Measurements from ENCODE around the gene CAPN13.

The CAPN13 gene

DNA sequence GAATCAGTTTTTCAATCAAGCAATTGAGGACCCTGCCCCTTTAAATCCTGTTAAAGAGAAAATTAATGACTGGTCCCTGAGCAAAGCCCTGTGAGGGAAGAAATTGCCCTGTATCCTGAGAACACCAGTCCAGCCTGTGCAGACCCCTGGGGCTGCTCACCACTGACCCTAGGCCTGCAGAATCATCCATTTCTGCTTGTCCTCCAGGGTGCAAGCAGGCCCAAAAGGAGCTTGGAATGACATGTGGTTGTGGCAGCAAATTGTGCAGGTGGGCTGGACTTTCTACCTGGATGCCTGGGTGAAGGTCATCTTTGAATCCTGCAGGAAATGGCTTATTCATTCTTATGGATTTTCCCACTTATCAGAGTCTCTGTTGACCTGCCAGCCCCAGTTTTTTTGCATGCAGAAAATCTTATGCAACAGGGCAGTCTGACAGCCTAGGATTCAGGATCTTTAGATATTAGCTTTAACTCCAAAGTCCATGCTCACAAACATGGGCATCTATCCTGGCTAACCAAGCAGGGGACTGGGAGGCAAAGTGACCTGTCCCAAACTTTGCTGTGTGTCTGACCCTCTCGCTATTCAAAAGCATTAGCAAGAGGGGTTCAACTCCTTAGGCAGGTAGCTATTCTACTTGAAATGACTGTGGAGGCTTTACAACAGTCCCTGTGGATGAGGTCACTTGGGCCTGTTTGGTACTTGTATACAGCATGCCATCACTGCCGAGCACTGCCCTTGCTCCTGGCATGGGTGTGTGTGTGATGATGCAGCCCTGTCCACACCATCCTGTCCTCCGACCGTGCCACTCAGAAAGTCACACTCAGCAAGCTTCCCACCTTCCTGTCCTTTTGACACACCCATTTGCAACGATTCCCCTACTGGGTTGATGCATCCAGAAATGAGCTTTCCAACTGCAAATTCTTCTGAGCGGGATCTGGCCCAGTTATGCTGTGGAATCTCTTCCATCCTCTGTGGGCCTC lies 85.3 kb downstream of the CAPN13 start:
- DNase-seq = no peak

DNA sequence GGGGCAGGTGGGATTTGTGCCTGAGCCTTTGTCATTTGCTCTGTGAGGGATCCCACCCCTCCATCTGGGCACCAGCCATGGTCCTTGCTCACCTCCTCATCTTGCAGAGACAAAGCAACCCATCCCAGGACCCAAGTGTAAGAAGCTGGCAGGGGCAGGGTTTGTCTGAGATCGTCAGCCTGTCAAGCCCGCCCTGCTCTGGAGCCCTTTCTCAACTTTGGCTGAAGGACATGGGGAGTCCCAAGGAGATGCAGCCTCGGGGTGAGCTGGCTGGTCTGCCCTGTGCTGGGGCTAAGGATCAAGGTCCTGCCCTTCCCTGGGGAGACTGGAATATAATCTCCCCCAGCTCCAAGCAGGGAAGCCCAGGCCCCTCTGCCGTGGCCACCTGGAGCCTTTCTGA lies 86.0 kb downstream of the CAPN13 start:
- no peak for DNase-seq

DNA sequence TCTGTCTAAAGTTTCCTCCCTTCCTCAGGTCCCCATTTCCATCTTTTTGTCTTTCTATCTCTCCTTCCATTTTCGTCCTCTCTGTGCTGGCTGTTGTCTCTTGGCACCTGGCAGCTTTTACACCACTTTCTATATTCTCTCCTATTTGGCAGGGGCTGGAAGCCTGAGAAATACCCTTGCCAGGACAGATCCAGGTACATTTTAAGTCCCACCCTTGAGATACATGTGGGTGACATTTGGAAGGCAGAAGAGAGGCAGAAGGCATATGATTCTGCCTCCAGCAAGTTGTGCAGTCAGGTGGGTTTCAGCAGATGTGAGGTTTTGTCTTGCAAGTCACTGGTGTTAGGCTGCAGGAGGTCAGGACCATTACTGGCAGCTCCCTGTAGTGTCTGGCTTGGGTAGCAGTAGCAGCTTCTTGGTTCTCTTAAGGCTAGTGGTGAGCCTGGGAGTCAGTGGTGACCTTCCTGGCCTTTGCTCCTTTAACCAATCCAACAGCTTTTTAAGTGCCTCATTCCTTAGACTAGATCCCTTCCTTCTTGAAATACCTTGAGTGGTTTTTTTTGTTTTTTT lies 90.1 kb downstream of the CAPN13 start:
- DNase-seq = no peak

DNA sequence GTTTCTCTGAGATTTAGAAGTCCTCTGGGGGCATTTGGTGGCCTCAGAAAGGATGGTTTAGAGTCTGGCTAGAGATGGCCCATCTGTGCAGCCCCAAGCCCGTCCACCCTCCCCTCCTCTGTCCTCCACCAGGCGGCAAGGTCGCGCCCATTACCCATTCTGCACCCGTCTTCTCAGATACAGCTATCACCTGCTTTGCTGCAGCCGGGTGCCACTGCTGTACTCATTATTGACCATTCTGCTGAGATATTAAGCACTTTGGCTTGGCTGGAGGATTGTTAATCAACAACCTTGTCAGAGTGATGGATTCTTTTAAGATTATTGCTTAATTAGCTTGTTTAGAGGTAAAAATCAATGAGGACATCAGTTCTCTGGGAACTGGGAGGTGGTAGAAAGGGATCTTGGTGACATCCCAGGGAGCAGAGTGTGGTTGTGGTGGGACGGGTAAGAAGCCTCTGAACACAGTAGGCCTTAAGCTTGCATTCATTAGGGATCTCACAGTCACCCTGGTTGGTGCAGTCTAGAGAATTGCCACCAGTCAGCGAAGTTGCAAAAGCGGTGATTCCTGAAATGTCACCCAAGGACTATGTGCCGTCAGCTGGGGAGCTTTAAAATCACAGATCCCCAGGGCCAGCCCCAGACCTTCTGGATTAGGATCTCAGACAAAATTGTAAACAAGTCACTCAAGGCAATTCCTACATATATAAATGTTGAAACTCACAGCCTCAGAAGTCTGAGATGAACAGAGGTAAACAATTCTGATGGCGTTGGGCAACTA lies 90.9 kb downstream of the CAPN13 start:
- DNase-seq = no peak

DNA sequence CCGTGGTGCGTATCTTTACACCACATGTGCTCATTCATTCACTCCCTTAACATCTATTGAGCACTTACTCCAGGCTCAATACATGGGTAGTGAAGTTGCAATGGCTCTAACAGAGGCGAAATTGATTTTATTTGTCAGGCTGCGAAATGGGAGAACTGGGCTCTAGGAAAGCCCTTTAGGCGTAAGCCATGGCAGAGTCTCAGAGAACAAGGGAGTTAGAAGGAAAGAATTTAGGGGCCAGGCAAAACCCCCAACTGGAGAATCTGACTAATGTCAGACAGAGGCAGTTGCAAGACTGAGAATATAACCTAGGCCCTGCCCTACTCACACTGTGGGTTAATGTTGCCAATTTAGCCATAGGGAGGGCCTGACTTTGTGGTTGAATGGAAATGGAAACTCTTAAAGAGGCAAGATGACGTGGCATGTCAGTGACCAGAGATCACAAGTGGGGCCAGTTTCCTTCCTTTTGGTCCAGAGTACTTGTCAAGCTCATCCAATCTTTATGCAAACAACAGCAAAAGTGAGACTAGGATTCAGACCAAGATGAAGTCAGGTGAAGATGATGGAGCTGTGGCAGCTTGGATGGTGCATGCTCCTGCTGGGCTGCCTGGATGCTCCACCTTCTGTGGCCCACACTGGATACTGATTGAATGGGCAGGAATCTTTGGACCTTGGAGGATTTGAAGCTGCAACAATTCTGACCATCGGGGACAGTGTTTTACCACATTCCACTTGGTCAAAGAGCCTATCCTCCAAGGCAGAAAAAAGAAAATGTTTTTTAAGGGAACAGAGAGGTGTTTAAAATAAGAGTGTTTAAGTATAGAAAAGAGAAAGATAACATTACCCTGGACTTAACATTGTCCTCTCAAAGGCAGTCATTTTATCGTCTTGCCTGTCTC lies 92.2 kb downstream of the CAPN13 start:
- DNase-seq = no peak

DNA sequence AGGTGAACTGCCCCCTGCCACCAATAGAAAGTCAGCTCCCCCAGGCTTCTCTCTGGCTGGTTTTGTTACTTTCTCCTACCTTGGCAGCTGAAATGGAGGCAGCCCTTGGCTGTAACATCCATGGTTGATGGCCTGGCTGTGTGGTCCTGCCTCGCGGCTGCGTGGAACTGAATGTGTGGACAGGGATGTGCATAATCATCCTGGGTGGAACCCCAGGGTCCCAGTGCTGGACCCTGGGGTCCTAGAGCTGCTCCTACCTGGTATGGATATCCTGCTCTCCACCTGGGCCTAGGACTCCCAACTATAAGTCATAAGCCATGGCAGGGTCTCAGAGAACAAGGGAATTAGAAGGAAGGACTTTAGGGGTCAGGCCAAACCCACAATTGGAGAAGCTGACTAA lies 93.5 kb downstream of the CAPN13 start:
- DNase-seq = no peak

DNA sequence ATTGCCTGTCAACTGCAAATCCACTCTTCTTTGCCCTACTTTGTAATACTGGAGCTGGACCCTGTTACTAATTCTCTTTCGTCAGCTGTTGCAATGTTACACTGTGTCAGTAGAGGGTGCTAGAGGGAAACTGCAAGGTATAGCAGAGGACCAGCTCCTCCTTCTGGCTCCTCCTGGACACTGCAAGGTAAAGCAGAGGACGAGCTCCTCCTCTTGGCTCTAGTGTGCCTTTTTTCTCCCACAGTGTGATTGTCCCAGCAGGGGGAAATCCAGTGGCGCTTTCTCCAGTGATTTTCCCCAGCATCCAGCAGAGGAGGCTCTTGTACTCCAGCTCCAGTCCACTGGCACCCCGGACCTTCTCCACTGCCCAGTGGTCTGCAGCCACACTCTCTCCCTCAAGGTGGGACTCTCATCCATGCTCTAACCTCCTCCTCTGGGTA lies 95.6 kb downstream of the CAPN13 start:
- peak; percentile 90 for DNase-seq

DNA sequence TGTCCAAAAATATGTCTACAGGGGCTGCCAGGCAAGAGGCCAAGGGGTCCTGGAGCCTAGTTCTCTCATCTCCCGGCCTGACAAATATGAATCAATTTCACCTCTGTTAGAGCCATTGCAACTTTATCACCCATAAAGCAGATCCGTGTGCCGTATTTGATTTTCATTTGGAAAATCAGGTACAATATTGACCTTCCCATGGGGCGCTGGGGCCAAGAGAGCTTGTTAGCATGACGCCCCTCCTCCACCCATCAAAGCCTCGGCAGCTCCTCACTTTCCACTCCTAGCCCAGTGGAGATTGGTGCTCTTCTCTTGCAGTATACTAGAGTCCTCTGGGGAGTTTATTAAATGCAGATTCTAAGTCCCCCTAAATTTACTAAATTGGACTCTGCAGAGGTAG lies 96.8 kb downstream of the CAPN13 start:
- no peak for DNase-seq

DNA sequence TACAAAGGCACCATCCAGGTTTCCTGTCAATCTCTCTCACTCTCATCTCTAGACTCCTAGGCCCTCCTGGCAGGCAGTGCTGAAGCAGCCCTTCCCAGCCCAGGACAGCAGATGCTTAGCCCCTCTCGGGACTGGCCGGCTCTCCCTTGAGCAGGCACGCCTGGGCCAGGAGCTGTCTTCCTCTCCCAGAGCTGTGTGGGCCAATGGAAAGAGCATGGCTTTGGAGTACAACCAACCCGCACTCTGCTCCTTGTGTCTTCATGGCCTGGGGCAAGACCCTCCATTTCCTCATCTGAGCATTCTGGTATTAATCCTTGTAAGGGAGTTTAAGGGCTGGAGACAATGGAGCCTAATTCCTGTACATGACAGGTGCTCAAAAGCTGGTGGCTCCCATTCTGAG lies 97.2 kb downstream of the CAPN13 start:
- DNase-seq = no peak

DNA sequence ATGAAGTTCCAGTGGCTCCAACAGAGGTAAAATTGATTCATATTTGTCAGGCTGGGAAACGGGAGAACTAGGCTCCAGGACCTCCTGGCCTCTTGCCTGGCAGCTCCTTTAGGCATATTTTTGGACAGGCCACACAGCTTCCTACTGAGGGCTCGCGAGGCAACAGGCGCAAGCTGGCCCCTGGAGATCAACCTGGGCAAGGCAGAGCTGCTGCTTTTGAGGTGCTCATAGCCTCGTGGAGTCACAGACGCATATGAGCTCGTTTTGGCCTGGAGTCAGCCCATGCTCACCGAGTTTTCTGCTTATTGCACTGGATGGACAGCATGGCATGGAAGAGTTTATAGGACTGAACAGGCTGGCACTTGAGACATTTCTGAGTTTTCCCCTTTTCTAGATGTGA lies 97.7 kb downstream of the CAPN13 start:
- no peak for DNase-seq

DNA sequence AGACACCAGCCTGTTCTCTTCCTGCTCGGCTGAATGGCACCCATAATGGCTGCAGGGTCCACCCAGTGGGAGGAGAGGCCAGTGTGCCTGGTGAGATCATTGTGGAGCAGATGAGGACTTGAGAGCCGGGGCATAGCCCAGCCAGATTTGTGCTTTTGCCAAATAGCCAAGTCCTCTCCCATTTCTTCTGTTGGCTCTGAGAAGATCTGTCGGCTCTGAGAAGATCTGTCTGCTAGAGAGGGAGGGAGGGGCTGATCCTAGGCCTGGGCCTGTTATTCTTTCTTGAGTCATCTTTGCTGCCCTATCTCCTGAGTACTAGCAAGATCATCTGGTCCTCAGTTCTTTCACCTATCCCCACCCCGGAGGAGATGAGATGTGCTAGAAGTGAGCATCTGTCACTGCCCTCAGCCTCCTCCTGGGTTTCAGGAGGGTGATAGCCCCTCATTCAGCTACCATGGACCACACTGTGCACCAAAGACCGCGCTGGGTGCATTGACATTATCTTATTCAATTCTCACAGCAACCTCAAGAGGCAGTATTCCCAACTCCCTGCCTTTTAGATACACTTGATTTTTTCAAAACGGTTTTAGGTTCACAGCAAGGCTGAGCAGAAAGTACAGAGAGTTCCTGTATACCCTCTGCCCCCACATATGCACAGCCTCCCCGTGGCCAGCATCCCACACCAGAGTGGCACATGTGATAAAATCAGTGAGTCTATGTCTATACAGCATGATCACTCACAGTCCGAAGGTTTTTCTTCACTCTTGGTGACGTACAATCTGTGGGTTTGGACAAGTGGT lies 98.6 kb downstream of the CAPN13 start:
- peak; percentile 28 for DNase-seq

DNA sequence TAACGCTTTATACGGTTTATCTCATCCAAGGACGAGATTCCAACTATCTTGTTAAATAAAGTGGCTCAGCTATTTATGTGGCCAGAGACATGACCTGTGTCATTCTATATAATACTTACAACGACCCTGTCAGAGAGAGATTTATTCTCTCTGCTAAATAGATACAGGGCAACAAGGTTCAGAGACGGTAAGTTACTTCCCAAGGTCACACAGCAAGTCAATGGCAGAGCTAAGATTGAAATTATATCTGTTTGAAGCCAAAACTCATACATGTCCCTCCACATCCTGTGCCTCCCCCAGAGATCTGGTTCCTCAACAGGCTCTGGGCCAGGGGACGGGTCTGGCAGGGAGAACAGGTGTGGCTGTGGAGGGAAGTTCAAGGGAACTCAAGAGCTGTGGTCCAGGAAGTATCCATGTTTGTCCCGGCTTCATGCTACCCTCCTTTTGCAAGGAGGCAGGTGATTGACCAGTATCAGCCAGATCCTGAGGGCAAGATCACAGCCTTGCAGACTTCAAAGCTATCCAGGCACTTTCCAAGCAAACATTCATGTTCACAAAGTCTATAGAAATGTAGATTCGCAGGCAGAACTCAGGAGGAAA lies 99.8 kb downstream of the CAPN13 start:
- DNase-seq = no peak

DNA sequence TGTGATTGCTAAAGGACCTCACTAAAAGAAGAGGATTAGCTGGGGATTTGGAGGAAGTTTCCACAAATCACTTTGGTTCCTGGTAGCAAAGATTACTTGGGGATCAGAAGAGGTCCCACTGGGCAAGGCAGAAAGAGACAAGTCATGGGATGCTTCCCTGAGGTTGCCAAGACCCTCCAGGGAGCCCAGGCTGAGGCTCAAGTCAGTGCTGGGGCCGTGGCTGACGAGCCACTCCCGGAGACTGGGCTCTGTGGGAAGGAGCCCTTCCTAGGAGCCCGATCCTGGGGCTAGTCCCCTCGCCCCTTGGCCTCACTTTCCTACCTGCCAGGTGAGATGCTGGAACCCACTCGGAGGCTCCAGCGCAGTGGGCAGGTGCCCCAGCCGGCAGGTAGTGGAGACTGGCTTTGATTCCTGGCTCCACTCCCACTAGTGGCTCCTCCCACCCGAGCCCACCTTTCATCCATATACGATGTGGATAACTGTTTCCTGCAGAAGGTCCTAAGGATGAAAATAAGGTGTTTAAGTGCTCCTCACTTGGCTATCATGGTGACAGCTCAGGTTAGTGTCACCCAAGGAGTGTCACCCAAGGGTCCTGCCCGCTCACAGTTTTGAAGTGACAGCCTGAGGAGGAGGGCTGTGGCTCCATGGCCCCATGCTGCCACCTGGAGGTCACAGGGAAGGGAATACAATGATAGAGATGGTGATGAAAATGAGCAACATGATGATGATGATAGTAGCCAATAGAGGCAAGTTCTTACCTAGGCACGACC lies 100.5 kb downstream of the CAPN13 start:
- DNase-seq = peak; percentile 56

DNA sequence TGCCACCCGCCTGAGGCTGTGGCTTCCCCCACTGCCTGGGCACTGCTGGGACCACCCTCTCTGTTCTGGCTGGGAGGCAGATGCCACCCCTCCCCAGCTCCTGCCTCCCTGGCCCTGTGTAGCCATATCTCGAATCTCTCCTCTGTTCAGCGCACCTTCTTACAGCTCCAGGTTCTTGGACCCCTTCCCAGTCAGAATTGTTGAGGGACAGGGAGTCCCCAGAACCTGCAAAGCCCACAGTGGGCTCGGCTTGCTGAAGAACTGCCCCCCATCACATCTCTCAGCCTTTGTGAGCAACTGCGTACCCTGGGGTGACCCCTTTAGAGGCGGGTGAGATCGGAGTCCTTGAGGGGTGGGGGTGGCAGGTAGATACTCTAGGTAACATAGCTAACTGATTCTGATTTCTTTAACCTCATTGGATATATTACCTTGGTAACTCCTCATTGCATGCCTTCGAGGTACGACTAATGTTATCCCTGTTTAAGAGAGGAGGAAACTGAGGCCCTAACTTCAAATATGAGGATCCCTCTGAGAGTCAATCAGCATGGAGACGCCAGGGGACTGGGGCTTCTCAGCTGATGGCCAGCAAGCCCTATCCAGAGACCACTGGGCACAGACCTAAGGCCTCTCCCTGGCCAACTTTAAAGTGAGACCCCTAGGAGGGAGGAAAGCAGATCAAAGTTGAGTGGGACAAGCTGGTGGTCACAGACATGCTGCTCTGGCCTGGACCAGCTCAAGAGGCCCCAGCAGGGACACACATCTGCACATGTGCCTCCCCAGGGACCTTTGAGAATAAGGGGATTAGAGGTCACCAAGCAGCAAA lies 101.3 kb downstream of the CAPN13 start:
- no peak for DNase-seq

DNA sequence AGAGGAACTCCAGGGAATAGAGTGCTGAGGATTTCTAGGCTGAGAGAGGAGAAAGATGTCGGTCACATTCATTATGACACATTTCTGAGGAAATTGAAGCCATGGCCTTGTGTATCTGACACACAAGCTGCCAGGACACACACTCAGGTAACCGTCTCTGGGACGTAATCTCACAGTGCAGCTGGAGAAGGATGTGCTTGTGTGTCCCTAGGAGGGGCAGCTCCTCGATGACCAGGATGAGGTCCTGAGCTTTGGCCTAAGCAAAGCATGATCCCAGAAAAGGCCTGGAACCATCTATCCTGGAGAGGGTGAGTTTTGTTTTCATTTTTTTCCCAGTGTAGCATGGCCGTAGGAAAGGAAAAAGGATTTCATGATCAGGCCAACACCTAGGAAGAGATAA lies 102.2 kb downstream of the CAPN13 start:
- no peak for DNase-seq

DNA sequence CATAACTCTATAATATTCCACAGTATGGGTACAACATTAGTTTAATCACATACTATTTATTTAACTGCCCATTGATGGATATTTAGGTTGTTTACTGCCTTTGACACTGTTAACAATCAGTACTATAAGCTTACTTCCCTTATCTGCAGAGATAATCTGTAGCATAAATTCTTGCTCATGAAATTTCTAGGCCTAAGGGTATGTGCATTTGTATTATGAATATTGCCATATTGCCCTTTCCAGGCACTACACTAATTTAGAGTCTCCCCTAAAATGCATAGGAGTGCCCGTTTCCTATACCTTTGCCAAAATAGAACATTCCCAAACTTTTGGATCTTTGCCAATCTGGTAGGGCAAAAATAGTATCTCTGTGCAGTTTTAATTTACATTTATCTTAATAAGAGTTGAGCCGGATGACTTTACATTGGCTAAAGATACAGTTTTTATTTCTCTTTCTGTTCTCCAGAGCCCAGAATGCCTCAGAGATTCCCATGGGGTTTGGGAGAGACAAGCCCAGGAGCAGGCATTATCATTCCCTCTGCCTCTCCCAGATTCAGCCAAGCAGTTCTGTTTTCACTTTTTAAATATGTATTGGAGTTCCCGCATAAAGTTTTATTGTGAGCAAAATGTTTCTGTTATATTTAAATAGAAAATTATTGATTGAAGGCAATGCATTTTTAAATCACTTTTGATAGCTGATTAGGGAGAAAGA lies 102.8 kb downstream of the CAPN13 start:
- DNase-seq = peak; percentile 9

DNA sequence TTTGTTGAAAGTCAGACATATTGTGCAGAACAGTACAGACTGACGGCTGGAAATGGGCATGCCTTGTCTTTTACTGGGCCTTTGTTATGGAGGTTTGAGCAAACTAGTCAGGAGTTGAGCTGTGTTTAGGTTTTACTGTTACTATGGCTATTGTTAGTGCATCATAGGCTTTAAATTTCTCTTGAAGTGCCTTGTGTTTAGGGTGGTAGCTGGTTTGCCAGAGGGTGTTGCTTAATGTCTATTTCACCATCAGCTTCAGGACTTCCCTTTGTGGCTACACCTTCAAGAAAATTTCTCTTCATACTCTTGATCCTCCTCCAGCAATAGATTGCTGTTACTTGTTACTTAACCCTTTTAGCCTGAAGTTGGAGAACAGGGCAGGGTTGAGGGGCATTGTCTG lies 104.6 kb downstream of the CAPN13 start:
- DNase-seq = no peak

DNA sequence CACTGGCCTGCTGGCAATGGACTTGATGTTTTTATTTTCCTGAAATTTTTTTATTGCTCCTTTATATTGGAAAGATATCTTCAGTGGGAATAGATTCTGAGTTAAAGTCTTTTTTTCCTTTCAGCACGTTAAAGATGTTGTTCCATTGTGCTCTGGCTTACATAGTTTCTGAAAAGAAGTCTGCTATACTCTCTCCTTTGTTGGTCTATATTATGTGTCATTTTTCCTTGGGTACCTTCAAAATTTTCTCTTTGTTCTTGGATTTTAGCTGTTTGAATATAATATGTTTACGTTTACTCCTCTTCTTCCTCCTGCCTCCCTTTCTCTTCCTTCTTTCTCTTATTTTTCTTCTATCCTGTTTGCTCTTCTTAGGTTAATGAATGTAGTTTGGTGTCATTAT lies 105.5 kb downstream of the CAPN13 start:
- no peak for DNase-seq
